ENCODE results near the gene PI4KA.

Gene PI4KA

GRCh38 chr22:20881869-20882815 lies 23.5 kb upstream of the PI4KA start:
- no peak for DNase-seq

DNA sequence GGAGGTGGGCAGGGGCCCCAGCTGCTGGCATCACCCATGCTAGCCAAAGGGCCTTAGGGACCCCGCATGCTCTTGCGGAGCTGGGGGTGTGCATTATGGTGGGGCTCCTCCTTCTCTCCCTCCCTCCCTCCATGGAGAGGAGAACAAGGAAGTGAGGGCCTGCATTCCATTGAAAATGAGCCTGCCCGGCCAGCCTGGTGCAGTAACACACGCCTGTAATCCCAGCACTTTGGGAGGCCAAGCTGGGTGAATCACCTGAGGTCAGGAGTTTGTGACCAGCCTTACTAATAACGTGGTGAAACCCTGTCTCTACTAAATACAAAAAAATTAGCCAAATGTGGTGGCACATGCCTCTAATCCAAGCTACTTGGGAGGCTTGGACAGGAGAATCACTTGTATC lies 22.6 kb upstream of the PI4KA start:
- no peak for DNase-seq

DNA sequence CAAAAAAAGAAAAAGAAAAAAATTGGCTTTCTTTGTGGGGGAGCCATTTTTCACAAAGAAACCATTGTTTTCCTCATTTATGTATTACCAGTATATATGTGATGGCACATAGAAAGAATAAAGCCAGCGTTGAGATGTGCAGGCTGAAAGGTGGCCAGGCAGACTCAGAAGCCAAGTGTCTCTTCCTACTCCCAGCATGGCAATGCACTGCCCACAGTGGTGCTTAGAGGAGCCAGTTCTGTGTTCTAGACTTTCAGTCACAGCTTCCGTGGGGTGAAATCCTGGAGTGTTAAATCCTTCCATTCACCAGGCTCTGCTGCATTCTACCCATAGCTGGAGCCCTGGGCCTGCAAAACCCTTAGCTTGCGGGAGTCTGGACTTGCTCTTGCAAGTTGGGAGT lies 19.1 kb upstream of the PI4KA start:
- no peak for DNase-seq

GRCh38 chr22:20875296-20875695 lies 16.7 kb upstream of the PI4KA start:
- no peak for DNase-seq

DNA sequence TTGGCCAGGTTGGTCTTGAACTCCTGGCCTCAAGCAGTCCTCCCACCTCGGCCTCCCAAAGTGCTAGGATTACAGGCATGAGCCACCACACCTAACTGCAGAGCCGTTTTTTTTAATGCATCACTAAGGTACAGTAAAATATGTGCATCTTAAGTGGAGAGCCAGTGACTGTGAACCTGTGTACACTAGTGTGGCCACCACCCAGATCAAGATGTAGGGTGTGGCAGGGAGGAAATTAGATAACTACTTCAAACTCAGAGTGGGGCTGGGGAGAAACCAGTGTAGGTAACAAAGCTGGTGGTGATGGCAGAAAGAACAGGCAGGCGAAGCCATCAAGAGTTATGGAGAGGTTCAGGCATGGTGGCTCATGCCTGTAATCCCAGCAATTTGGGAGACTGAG lies 14.6 kb upstream of the PI4KA start:
- DNase-seq: no peak

GRCh38 chr22:20869234-20869633 lies 10.6 kb upstream of the PI4KA start:
- DNase-seq: no peak

GRCh38 chr22:20868025-20868962 lies 9.7 kb upstream of the PI4KA start:
- DNase-seq: no peak

DNA sequence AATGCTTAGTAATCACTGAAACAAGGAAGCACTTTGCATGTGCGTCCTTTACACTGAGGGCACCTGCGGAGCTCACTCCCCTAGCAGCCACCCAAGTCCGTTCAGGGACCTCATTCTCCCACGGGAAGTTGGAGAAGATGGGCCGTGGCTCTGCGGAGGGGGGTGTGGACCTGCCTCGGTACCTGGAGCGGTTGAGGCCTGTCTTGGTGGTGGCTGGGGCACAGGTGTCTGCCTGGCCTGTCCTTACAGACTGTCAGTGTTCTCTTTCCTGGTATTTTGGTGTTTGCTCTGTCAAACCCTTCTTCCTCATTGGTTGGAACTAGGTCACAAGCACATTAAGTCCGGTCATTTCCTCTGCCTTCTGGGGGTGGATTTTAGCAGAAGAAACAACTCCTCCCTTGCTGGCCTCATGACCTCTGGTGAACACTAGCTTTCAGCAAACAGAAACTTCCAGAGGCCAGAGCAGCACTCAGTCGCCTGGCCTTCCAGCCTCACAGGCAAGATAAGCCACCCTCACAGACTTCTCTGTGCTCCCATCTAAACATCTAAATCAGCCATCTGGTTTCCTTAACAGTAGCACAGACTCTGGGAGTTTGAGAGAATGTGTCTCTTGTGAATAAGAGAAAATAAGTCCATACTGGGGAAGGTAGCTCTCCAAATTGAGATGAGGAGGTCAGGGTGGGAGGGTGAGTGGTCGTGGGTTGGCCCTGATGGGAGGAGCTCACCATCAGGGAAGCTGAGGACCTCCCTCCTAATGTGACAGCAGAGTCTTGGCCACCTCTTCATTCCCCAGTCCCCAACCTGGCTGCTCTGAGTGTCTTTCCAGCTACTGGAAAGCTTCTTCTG lies 8.8 kb upstream of the PI4KA start:
- no peak for DNase-seq

DNA sequence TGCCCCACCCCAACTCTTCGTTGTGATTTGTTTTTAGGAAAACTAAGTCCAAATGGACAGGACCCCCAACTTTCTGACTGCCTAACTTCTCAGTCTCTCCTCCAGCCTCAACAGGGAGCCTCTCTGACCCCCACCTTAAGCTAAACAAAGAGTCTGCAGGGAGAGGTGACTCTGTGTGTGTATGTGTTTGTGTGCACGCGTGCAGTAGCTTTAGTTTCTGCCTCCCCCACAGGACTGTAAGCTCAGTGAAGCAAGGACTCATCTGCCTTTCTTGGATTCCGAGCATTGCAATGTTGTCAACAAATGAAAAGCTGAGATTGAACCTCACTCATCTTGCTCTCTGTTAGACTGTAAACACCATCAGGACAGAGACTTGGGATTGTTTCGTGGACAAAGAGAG lies 8.1 kb upstream of the PI4KA start:
- DNase-seq: no peak

DNA sequence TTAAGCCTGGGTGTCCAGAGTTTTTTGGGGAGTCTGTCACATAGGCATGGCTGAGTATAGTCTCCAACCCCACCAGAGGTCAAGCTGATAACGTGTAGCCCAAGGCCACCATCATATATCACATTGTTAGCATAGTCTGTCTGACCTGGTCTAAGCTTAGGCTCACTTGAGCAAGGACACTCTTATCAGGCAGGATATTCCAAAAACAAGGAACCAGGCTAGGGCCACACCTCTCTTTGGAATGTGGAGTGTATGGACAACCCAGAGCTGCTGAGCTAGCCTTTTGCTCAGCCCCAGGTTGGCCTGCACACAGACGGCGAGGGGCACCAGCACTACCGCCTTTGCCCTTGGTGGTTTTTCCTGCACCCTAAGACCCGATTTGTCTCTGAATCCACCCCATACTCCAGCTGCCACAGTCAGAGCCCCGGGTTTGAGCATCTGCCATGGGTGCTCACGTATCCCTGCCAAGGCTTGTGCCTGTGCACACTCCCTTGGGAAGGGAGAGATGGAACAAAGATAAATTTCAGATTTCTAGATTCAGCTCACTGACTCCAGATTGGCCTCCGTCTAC lies 7.3 kb upstream of the PI4KA start:
- no peak for DNase-seq

DNA sequence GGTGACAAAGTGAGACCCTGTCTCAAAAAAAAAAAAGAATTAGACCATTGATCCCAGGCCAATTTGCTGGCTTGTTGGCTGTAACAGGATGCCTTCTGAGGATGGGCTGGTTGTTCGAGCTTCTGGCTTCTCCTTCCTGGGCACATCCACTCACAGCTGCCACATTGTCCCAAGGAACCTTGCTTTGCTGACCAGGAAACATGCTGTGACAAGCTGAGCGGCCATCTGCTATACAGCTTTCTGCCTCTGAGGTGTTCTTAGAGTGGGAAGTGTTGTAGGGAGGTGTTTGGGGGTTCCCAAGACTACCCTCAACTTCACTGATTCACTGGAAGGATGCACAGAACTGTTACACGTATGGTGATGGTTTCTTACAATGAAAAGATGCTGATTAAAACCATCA lies 6.7 kb upstream of the PI4KA start:
- DNase-seq: no peak

GRCh38 chr22:20864186-20864908 lies 5.7 kb upstream of the PI4KA start:
- no peak for DNase-seq

- no peak for DNase-seq
Measured at GRCh38 chr22:20863366-20863765, 4.8 kb upstream of the PI4KA start.

DNA sequence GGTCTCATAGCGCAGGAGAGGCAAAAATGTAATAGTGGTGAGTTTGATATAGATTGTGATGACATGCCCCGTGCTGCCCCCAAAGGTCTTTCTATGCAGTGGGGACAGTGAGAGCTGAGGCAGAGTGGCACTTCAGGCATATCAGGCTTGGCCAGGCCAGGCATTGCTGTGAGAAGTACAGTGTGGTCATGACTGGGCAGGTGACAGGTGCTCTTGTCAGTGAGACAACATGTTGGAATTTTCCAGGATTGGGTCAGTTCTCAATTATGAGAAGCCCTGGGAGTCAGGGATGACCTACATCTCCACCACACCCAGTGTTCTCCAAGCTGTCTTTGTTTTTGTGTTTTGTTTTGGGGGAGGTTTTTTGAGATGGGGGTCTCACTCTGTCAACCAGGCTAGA lies 3.9 kb upstream of the PI4KA start:
- DNase-seq: no peak

GRCh38 chr22:20859615-20860014 lies 1.0 kb upstream of the PI4KA start:
- no peak for DNase-seq

GRCh38 chr22:20857838-20858614 lies 585 bp downstream of the PI4KA start:
- DNase-seq: peak; percentile 83 to 85

DNA sequence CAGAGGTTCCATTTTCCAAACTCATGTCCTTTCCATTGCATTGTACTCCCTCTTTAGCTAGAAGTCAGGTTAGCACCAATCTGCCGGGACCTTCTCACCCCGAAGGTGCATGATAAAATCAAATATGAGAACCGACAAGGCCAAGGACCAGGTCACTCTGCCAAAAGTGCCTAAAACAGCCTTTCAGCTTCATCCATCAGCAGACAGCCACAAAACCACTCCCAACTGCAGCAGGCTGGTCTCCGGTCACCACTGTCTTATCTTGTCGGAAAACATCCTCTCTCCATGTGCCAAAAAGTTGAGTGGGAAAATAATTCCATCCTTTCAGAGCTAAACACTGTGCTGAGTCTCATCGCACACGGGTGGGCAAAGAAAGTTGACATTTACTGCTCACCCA lies 1.4 kb downstream of the PI4KA start:
- no peak for DNase-seq

- no peak for DNase-seq
Measured at GRCh38 chr22:20853236-20853660, 5.4 kb downstream of the PI4KA start.

DNA sequence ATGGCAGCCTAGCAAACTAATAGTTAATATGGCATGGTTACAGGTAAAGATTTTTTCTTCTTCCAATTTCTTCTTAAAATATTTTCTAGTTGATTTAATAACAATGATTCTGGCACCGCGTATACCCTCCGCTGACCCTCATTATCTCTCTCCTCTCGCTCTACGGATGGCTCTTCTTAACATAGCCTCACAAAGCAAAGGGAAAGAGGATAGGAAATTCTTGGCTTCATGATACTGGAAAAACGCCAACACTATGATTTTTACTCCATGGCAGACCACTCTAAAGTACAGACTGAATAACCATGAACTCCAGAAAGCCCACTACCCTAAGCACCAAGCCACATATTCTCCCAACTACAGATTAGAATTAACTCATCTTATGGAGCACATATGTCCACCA lies 6.1 kb downstream of the PI4KA start:
- DNase-seq: no peak

DNA sequence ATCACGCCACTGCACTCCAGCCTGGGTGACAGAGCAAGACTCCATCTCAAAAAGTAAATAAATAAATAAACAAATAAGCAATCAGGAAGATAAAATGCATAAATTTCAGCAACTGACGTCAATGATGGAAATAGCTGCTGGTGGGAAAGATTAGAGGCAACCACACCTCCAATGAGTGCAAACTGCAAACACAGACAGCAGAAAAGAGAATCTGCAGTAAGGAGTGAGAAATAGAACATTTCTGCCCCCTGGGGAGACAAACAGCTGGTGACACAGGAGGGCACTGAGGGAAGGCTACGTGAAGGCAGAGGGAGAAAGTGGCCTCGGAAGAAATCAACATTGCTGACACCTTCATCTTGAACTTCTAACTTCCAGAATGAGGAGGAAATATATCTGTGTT lies 6.5 kb downstream of the PI4KA start:
- no peak for DNase-seq

GRCh38 chr22:20847318-20847822 lies 11.2 kb downstream of the PI4KA start:
- DNase-seq: no peak
